TTC549 (cell line): ENCODE data around the gene SEM1.
"Not testable (repeated sequence)": the region's sequence is repeated elsewhere in the genome, so short reads cannot be mapped to it uniquely, and the experiment has no call there.

Experiments used
- FAIRE-seq: peaks from 2 replicates; lab custom pipeline; 2012; peaks lifted over from hg19 to GRCh38; lab: Jason Lieb, UNC

The SEM1 gene

GRCh38 chr7:96663457-96663856, 46.2 kb downstream of the SEM1 start:
- no peak for FAIRE-seq

GRCh38 chr7:96662151-96662550, 47.5 kb downstream of the SEM1 start:
- FAIRE-seq: not testable (repeated sequence)

- FAIRE-seq: no peak
These were observed 51.6 kb downstream of the SEM1 start for GRCh38 chr7:96658022-96658412.

- no peak for FAIRE-seq
These were observed 52.2 kb downstream of the SEM1 start for GRCh38 chr7:96657347-96658021.

- FAIRE-seq: no peak
These were observed 53.7 kb downstream of the SEM1 start for GRCh38 chr7:96655956-96656355.

GRCh38 chr7:96654630-96655188, 54.9 kb downstream of the SEM1 start:
- no peak for FAIRE-seq

GRCh38 chr7:96649981-96650380, 59.7 kb downstream of the SEM1 start:
- FAIRE-seq: no peak

- FAIRE-seq: no peak
These were observed 60.9 kb downstream of the SEM1 start for GRCh38 chr7:96648784-96649183.

- no peak for FAIRE-seq
These were observed 61.9 kb downstream of the SEM1 start for GRCh38 chr7:96647733-96648132.

GRCh38 chr7:96645084-96645483, 64.6 kb downstream of the SEM1 start:
- FAIRE-seq: no peak

- FAIRE-seq: not testable (repeated sequence)
These were observed 66.2 kb downstream of the SEM1 start for GRCh38 chr7:96643436-96643835.

GRCh38 chr7:96640054-96640453, 69.6 kb downstream of the SEM1 start:
- FAIRE-seq: no peak
